Mesothelial cell of epicardium (in vitro differentiated cells): ENCODE measurements around the gene SCYGR6. TPM values are rescaled to one million over a fixed set of nuclear protein-coding genes. Genes with fewer than 3 reads are reported as not detected.

Experiments
- DNase-seq, 2 experiments: peaks; one replicate each; pipeline ENCODE4 v3.0.0; 2021; ENCODE audit warnings: low spot score in 2 of 2; ENCODE audit not compliant: unreplicated experiment in 2 of 2
- H3K27ac Mint-ChIP-seq: 2 replicates; pipeline ENCODE4 v1.8.0; 2021; ENCODE audit warnings: mixed read lengths
- H3K27me3 Mint-ChIP-seq: 2 replicates; pipeline ENCODE4 v1.8.0; 2021; ENCODE audit warnings: low read depth, mixed read lengths
- H3K36me3 Mint-ChIP-seq: 2 replicates; pipeline ENCODE4 v1.8.0; 2021; ENCODE audit warnings: mixed read lengths
- H3K4me1 Mint-ChIP-seq: 2 replicates; pipeline ENCODE4 v1.8.0; 2021; ENCODE audit warnings: mixed read lengths
- H3K4me3 Mint-ChIP-seq: 2 replicates; pipeline ENCODE4 v1.8.0; 2021; ENCODE audit warnings: mild to moderate bottlenecking, moderate library complexity, mixed read lengths
- H3K9me3 Mint-ChIP-seq: 2 replicates; pipeline ENCODE4 v1.8.0; 2021; ENCODE audit warnings: mixed read lengths
- CTCF ChIP-seq: fragments of 200-600 bp; sonication (generic); IDR thresholded peaks from one replicate; pipeline ENCODE4 v1.5.0; 2021; ENCODE audit warnings: antibody characterized with exemption; ENCODE audit not compliant: unreplicated experiment
- total RNA-seq: library from RNA; stranded (reverse); gene quantifications from 3 replicates; pipeline ENCODE4 v1.2.1, GENCODE V29; 2021

SCYGR6 gene
- total RNA-seq, 1 donor from 2014 or later, result not detected

GRCh38 chr2:227717687-227718567 is 6.6 kb downstream of the SCYGR6 start, which contains the start of gene SLC19A3:
Gene SLC19A3 (minus strand): TSS chr2:227718028. CDS start chr2:227702318, 15,710 bp downstream.
- TF ChIP-seq CTCF, result no peak
- H3K4me1 Mint-ChIP-seq, result peaks cover 16% of the 10 kb centered on the region
- no peaks in the 10 kb centered on the region for H3K36me3 Mint-ChIP-seq
- H3K27ac Mint-ChIP-seq, result peak within 1 kb of the TSS; percentile 82
- no peaks in the 10 kb centered on the region for H3K9me3 Mint-ChIP-seq
- no peaks in the 10 kb centered on the region for H3K27me3 Mint-ChIP-seq
- DNase-seq, result peak; percentile 79 to 91
- H3K4me3 Mint-ChIP-seq, result peak within 1 kb of the TSS; percentile 79

- TF ChIP-seq CTCF, result no peak
- H3K4me3 Mint-ChIP-seq, result peak overlapping the region; percentile 4
- H3K27ac Mint-ChIP-seq, result no peak overlapping the region
- no peaks in the 10 kb centered on the region for H3K27me3 Mint-ChIP-seq
- DNase-seq, result no peak
- H3K36me3 Mint-ChIP-seq, result no peaks in the 10 kb centered on the region
- no peaks in the 10 kb centered on the region for H3K9me3 Mint-ChIP-seq
- peaks cover 7% of the 10 kb centered on the region for H3K4me1 Mint-ChIP-seq
Measured at GRCh38 chr2:227716501-227716900, 8.1 kb downstream of the SCYGR6 start.

GRCh38 chr2:227713291-227713690 is 11.3 kb downstream of the SCYGR6 start:
- no peak for DNase-seq
- peaks cover 7% of the 10 kb centered on the region for H3K4me1 Mint-ChIP-seq
- no peaks in the 10 kb centered on the region for H3K27me3 Mint-ChIP-seq
- no peak overlapping the region for H3K27ac Mint-ChIP-seq
- no peaks in the 10 kb centered on the region for H3K9me3 Mint-ChIP-seq
- no peak overlapping the region for H3K4me3 Mint-ChIP-seq
- TF ChIP-seq CTCF, result no peak
- no peaks in the 10 kb centered on the region for H3K36me3 Mint-ChIP-seq

- H3K36me3 Mint-ChIP-seq, result peaks cover 2% of the 10 kb centered on the region
- H3K4me1 Mint-ChIP-seq, result no peaks in the 10 kb centered on the region
- H3K27me3 Mint-ChIP-seq, result no peaks in the 10 kb centered on the region
- no peak overlapping the region for H3K4me3 Mint-ChIP-seq
- TF ChIP-seq CTCF, result no peak
- H3K9me3 Mint-ChIP-seq, result no peaks in the 10 kb centered on the region
- no peak for DNase-seq
- no peak overlapping the region for H3K27ac Mint-ChIP-seq
Measured at GRCh38 chr2:227710986-227711385, 13.6 kb downstream of the SCYGR6 start.

GRCh38 chr2:227707390-227707789 is 17.2 kb downstream of the SCYGR6 start:
- no peak for TF ChIP-seq CTCF
- Mint-ChIP-seq H3K4me3 (no peak overlapping the region), H3K36me3 (peaks cover 4% of the 10 kb centered on the region), H3K9me3 (no peaks in the 10 kb centered on the region), H3K27me3 (no peaks in the 10 kb centered on the region), H3K4me1 (peaks cover 16% of the 10 kb centered on the region), H3K27ac (no peak overlapping the region)
- DNase-seq, result no peak
